Measurements from ENCODE around the gene UBE2H. TPM values are rescaled to one million over a fixed set of nuclear protein-coding genes. Genes with fewer than 3 reads are reported as not detected.

UBE2H gene
- total RNA-seq, 1 experiment from 2014 or later = 58.0 TPM

DNA sequence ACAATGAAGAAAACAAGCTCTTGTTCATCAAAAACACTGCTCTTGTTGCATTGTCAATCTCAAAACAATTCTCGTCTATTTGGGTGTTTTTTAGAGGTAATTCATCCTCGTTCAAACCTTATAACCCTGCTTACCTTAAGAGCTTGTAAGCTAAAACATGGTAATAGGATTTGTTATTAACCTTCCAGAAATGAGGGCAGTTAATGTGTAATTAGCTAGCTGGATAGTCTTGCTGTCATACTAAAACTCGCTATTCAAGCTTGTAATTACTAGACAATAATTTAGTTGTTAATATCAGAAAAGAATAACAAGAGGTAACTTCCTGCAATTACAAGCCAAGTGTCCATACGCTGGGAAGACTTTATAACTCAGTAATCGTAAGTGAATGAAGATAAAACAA is 101.6 kb downstream of the UBE2H start:
- in situ Hi-C loops (cut with HindIII; ENCODE audit: low pct_unique_long_range_greater_than_20kb, low sequenced_read_pairs) = no loop called here
- ChIA-PET CTCF (no interaction called here), POLR2A (no interaction called here)
- no peak for TF ChIP-seq TCF7L2 (IDR thresholded peaks at IDR 0.05; ENCODE audit: low read depth, low read length)
- TF ChIP-seq, protein P1, sequence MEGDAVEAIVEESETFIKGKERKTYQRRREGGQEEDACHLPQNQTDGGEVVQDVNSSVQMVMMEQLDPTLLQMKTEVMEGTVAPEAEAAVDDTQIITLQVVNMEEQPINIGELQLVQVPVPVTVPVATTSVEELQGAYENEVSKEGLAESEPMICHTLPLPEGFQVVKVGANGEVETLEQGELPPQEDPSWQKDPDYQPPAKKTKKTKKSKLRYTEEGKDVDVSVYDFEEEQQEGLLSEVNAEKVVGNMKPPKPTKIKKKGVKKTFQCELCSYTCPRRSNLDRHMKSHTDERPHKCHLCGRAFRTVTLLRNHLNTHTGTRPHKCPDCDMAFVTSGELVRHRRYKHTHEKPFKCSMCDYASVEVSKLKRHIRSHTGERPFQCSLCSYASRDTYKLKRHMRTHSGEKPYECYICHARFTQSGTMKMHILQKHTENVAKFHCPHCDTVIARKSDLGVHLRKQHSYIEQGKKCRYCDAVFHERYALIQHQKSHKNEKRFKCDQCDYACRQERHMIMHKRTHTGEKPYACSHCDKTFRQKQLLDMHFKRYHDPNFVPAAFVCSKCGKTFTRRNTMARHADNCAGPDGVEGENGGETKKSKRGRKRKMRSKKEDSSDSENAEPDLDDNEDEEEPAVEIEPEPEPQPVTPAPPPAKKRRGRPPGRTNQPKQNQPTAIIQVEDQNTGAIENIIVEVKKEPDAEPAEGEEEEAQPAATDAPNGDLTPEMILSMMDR (IDR thresholded peaks at IDR 0.05) = no peak
- no peak for TF ChIP-seq SIN3A (IDR thresholded peaks at IDR 0.05; ENCODE audit: borderline replicate concordance, insufficient read depth, low read depth, low read length)
- TF ChIP-seq, protein P2, sequence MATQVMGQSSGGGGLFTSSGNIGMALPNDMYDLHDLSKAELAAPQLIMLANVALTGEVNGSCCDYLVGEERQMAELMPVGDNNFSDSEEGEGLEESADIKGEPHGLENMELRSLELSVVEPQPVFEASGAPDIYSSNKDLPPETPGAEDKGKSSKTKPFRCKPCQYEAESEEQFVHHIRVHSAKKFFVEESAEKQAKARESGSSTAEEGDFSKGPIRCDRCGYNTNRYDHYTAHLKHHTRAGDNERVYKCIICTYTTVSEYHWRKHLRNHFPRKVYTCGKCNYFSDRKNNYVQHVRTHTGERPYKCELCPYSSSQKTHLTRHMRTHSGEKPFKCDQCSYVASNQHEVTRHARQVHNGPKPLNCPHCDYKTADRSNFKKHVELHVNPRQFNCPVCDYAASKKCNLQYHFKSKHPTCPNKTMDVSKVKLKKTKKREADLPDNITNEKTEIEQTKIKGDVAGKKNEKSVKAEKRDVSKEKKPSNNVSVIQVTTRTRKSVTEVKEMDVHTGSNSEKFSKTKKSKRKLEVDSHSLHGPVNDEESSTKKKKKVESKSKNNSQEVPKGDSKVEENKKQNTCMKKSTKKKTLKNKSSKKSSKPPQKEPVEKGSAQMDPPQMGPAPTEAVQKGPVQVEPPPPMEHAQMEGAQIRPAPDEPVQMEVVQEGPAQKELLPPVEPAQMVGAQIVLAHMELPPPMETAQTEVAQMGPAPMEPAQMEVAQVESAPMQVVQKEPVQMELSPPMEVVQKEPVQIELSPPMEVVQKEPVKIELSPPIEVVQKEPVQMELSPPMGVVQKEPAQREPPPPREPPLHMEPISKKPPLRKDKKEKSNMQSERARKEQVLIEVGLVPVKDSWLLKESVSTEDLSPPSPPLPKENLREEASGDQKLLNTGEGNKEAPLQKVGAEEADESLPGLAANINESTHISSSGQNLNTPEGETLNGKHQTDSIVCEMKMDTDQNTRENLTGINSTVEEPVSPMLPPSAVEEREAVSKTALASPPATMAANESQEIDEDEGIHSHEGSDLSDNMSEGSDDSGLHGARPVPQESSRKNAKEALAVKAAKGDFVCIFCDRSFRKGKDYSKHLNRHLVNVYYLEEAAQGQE (IDR thresholded peaks at IDR 0.05; ENCODE audit: insufficient read depth in 1 of 2, low read depth in 2 of 2, low read length in 1 of 2) = no peak
- no peak for TF ChIP-seq POLR2AphosphoS5 (IDR thresholded peaks at IDR 0.05; ENCODE audit: low read depth, low read length)
- BruUV-seq (replicated peaks) = no TSS peak
- Histone ChIP-seq H3K4me3 (ENCODE audit: low read depth in 2 of 2, low read length in 2 of 2) (no peak overlapping the region), H3K9me3 (ENCODE audit: control insufficient read depth, insufficient read depth, low read depth, low read length) (no peaks in the 10 kb centered on the region), H3K4me1 (ENCODE audit: control insufficient read depth, insufficient read depth, low read length) (peaks cover 24% of the 10 kb centered on the region), H3K27me3 (ENCODE audit: control insufficient read depth, insufficient read depth, low read length) (no peaks in the 10 kb centered on the region), H3K36me3 (ENCODE audit: control insufficient read depth, insufficient read depth, low read length) (no peaks in the 10 kb centered on the region), H3K27ac (ENCODE audit: low read length) (no peak overlapping the region)
- no peak for ATAC-seq
- intact Hi-C loops (cut with micrococcal nuclease; ENCODE audit: unreplicated experiment) = no loop called here
- no peak for DNase-seq (ENCODE audit: low read depth, low spot score)

DNA sequence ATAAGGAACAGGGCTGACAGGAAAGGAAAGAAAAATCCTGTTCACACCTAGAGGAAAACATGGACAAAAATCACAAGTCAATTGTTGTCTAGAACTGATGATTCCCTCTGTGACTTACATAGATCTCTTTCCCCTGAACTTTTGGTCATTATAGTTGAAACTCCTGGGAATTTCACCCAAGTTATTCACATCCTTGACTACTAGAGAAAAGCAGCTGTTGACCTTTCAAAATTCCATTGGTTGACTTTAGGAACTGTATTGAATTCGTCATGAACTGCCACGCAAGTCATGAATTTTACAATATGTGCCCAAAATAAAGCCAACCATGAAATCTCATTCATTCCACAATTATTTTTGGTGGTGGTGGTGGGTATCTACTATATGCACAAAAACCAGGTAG is 104.3 kb downstream of the UBE2H start:
- Histone ChIP-seq H3K27me3 (ENCODE audit: control insufficient read depth, insufficient read depth, low read length) (no peaks in the 10 kb centered on the region), H3K27ac (ENCODE audit: low read length) (no peak overlapping the region), H3K4me3 (ENCODE audit: low read depth in 2 of 2, low read length in 2 of 2) (no peak overlapping the region), H3K4me1 (ENCODE audit: control insufficient read depth, insufficient read depth, low read length) (peaks cover 11% of the 10 kb centered on the region), H3K36me3 (ENCODE audit: control insufficient read depth, insufficient read depth, low read length) (no peaks in the 10 kb centered on the region), H3K9me3 (ENCODE audit: control insufficient read depth, insufficient read depth, low read depth, low read length) (no peaks in the 10 kb centered on the region)
- ChIA-PET POLR2A (no interaction called here), CTCF (interaction anchor here (0.5 to 0.6 kb wide), 2 partner anchors 90 to 111 kb away, joined by 4 to 5 read pairs; no protein-coding TSS in a partner anchor)
- no TSS peak for BruUV-seq (replicated peaks)
- intact Hi-C loops (cut with micrococcal nuclease; ENCODE audit: unreplicated experiment) (no loop called here), in situ Hi-C loops (cut with HindIII; ENCODE audit: low pct_unique_long_range_greater_than_20kb, low sequenced_read_pairs) (no loop called here)
- ATAC-seq = no peak
- TF ChIP-seq, protein P2 (IDR thresholded peaks at IDR 0.05; ENCODE audit: insufficient read depth in 1 of 2, low read depth in 2 of 2, low read length in 1 of 2) = no peak
- TF ChIP-seq TCF7L2 (IDR thresholded peaks at IDR 0.05; ENCODE audit: low read depth, low read length) = no peak
- DNase-seq (ENCODE audit: low read depth, low spot score) = no peak

All from Panc1 (cell line).